GOT3 (cell line): ENCODE data around the gene MAGI2.

Experiments
- DNase-seq: peaks from one replicate; lab custom pipeline; 2025; ENCODE audit warnings: mixed read lengths; lab: John Stamatoyannopoulos, UW

MAGI2 gene

GRCh38 chr7:78141522-78142281 lies 1311.8 kb downstream of the MAGI2 start:
- DNase-seq, result no peak

- DNase-seq, result no peak
Measured at GRCh38 chr7:78140109-78140508, 1313.4 kb downstream of the MAGI2 start.

- no peak for DNase-seq
Measured at GRCh38 chr7:78139335-78139734, 1314.1 kb downstream of the MAGI2 start.

DNA sequence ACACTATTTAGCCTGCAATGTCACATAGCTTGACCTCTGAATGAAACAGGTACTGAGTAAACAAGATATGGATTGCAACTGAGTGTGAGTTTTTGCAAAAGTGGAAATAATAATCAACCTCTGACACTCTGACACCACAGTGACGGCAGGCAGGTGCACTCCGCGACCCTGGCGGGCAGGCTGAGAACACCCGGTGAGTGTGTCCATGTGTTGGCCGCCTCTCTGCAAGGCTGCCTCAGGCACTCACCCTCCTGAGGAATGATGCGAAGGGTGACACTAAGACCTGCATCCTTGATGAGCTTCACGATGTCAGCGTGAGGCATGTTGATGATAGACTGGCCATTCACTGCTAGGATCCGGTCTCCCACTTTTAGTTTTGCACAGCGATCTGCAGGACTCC lies 1318.7 kb downstream of the MAGI2 start:
- DNase-seq, result no peak

- no peak for DNase-seq
Measured at GRCh38 chr7:78134256-78134655, 1319.2 kb downstream of the MAGI2 start.

- no peak for DNase-seq
Measured at GRCh38 chr7:78130446-78131215, 1322.8 kb downstream of the MAGI2 start.

DNA sequence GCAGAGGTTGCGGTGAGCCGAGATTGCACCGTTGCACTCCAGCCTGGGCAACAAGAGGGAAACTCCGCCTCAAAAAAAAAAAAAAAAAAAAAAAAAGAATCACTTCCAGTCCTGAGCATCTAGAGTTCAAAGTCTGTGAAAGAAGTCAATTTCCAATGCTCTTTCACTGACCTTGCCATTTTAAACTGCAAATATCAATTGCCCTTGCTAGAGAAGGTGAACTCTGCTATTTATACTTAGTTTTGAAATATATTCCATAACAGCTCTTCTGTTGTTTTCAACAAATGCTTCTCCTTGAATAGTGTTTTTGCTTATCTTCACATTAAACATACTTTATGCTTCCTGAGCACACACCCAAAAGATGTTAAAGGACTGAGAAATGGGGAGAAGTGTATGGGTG lies 1323.6 kb downstream of the MAGI2 start:
- no peak for DNase-seq

DNA sequence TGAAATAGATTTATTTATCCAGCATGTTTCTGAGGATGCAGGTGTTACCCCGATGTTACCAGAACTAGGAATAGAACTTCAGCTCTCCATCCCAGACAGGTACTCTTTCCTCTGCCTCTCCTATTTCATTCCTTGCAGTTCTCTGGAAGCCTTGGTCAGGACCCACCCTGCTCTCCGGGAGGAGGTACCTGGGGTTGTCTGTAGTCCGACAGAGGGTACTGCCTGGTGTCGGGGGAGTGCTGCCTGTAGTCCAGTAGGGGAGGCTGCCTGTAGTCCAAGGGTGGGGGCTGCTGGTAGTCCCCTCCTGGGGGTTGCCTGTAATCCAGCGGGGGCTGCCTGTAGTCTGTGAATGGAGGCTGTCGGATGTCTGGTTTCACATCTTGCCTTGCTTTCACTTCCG lies 1326.5 kb downstream of the MAGI2 start:
- DNase-seq, result no peak

DNA sequence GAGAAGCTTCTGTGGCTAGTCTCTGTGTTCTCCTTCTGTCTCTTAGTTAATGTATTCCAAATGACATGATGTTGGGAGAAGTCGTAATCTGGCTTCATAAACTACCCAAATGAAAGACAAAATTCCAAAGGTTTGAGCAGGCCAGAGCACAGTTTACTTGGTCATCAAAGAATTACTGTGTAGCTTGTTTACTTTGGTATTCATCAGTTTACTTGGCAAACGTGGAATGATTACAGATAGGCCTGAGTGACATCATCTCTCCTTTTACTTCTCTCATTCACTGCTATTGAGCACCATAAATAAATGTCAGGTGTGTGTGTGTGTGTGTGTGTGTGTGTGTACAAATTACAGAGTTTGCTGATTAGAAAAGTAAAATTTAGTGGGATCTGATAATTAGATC lies 1327.6 kb downstream of the MAGI2 start:
- no peak for DNase-seq

- DNase-seq, result no peak
Measured at GRCh38 chr7:78124216-78124615, 1329.3 kb downstream of the MAGI2 start.

GRCh38 chr7:78121888-78122287 lies 1331.6 kb downstream of the MAGI2 start:
- DNase-seq, result no peak

GRCh38 chr7:78118470-78118869 lies 1335.0 kb downstream of the MAGI2 start:
- no peak for DNase-seq

GRCh38 chr7:78115876-78116275 lies 1337.6 kb downstream of the MAGI2 start:
- no peak for DNase-seq

GRCh38 chr7:78114993-78115392 lies 1338.5 kb downstream of the MAGI2 start:
- no peak for DNase-seq

GRCh38 chr7:78112488-78112887 lies 1341.0 kb downstream of the MAGI2 start:
- no peak for DNase-seq

GRCh38 chr7:78111386-78111785 lies 1342.1 kb downstream of the MAGI2 start:
- no peak for DNase-seq

- DNase-seq, result no peak
Measured at GRCh38 chr7:78103475-78103874, 1350.0 kb downstream of the MAGI2 start.

DNA sequence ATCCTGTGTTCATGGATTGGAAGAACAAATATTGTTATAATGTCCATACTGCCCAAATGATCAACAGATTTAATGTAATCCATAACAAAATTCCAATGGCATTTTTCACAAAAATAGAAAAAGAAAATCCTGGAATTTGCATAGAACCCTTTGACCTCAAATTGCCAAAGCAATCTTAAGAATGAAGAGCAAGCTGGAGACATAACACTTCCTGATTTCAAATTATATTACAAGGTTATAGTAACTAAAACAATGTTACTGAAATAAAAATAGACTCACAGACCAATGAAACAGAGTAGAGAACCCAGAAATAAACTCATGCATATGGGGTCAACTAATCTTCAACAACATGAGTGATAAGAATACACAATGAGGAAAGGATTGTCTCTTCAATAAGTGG lies 1352.4 kb downstream of the MAGI2 start:
- DNase-seq, result no peak

GRCh38 chr7:78099715-78100394 lies 1353.6 kb downstream of the MAGI2 start:
- no peak for DNase-seq

GRCh38 chr7:78095549-78095948 lies 1357.9 kb downstream of the MAGI2 start:
- no peak for DNase-seq

GRCh38 chr7:78092331-78092730 lies 1361.1 kb downstream of the MAGI2 start:
- DNase-seq, result no peak

GRCh38 chr7:78090616-78091015 lies 1362.9 kb downstream of the MAGI2 start:
- DNase-seq, result no peak
